GM18858 (cell line): ENCODE results near the gene CEP120.
"Not testable (repeated sequence)": the region's sequence is repeated elsewhere in the genome, so short reads cannot be mapped to it uniquely, and the experiment has no call there.

Experiments
- ATAC-seq: cut with Tn5 transposase; IDR thresholded peaks from one replicate; pipeline ENCODE4 v1.9.1; 2021; ENCODE audit not compliant: unreplicated experiment

The CEP120 gene

GRCh38 chr5:123439709-123440108, 16.5 kb upstream of the CEP120 start:
- no peak for ATAC-seq

GRCh38 chr5:123438902-123439301, 15.7 kb upstream of the CEP120 start:
- peak; percentile 40 for ATAC-seq

DNA sequence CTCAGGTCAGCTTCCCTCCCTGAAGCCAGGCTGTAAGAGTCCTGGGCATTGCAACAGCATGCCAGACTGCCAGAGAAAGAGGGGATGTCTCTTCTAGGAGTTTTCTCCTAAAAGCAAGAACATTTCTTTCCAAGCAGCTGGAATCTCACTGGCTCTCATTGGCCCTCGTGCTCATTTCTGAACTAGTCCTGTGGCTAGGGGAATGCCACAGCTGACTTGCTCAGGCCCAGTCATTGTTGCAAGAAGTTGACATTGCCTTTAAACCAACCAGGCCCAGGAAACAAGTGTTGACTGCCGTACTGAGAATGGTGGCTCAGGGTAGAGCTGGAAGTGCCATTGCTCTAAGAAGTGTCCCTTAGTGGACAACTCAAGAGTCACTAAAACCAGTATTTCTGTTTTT, 15.0 kb upstream of the CEP120 start:
- ATAC-seq = peak; percentile 68

DNA sequence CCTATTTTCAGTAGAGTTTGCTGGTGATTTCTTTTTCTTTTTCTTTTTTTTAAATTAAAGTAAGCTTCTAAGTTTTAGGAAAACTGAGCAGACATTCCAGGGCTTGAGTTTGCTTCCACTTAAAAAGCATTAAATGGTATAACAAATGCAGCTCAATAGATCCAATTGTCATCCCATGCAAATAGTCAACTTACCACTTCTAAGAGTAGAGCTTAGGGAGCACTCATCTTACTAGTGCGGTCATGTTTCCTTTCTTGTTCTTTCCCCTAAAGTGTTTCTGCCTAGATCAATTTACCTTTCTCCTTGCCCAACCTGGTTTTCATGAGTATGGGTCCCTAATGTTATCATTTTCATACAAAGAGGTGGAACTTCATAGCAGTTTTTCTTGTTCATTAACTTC, 13.0 kb upstream of the CEP120 start:
- no peak for ATAC-seq

GRCh38 chr5:123434796-123435195, 11.6 kb upstream of the CEP120 start:
- no peak for ATAC-seq

- ATAC-seq = no peak
These were observed 10.4 kb upstream of the CEP120 start for GRCh38 chr5:123433596-123433995.

- not testable (repeated sequence) for ATAC-seq
These were observed 7.2 kb upstream of the CEP120 start for GRCh38 chr5:123430441-123430840.

DNA sequence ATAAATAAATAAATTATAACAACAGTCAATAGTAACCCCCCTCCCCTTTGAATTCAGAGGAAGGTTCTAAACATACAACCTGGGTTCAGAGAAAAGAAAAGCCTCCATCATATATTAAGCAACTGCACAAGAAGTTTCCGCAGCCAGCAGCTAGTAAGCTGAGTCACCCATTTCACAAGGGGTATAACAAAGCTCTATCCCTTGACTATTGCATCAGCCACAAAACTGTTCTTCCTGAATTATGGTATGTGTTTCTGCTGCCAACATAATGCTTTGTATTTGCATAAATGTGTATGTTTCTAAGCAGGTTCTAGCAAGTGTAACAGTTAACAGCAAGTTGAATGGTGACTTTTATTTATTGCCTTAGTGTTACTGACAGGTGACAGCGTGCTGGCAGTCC, 6.8 kb upstream of the CEP120 start:
- ATAC-seq = no peak

DNA sequence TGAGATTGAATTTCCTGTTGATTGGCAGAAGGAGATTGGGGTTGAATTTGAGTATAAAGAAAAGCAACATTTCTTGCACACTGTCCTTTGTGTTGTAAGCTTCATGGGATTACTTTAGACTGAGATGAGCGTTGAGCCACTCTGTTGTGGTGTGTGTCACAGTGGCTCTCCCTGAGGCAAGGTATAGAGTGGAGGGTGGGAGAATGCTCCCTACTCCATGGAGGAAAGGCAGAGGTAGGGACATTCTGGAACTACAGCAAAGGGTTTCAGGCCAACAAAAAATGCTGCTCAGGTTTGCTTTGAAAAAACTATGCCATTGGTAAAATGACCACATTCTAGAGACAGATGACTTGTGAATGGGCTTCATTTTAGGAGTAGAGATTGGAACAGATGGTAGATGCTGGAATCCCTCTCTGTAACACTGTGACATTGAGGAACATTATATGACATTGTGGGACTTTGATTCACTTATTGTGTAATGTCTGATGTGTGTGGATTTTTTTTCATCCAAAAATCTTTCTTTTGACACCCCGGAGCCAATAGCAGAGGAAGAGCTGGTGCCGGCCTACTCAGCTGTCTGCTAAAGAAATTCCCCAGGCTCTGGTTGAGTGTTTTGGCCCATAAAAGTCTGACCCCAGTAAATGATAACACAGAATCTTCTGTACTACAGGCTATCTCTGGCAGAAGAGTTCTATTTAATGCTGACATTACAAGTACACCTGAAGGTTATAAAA, 6.2 kb upstream of the CEP120 start:
- ATAC-seq = no peak

DNA sequence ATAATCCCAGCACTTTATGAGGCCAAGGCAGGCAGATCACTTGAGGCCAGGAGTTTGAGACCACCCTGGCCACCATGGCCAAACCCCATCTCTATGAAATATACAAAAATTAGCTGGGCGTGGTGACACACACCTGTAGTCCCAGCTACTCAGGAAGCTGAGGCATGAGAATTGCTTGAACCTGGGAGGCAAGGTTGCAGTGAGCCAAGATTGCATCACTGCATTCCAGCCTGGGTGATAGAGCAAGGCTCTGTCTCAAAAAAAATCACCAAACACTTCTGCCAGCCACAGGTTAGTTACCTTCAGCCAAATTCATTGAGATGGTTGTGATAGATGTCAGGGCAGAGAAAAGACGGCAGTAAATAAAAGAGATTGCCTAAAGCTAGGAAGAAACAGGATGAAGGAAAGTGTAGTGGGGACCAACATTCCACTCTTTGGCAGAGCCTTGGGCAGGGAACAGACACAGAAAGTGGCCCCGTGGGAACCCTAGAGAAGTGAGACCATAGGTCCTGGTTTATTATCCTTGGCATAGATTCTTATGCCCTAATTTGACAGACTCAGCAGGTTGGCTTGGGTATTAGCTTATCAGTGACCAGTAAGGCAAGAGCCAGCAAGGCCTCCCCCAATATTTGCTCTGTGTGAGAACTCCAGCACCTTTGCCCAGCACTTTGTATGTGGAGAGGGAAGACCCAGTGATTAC, 5.5 kb upstream of the CEP120 start:
- ATAC-seq = no peak

- ATAC-seq = no peak
These were observed 4.1 kb upstream of the CEP120 start for GRCh38 chr5:123427281-123427680.

DNA sequence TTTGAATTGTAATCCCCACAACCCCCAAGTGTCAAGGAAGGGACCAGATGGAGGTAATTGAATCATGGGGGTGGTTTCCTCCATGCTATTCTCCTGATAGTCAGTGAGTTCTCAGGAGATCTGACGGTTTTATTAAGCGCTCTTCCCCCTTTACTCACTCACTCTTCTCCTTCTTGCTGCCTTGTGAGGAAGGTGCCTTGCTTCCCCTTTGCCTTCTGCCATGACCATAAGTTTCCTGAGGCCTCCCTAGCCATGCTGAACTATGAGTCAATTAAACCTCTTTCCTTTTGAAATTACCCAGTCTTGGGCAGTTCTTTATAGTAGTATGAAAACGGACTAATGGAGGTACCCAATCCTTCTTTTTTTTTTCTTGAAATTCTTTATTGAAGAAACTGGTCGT, 2.2 kb upstream of the CEP120 start:
- no peak for ATAC-seq

DNA sequence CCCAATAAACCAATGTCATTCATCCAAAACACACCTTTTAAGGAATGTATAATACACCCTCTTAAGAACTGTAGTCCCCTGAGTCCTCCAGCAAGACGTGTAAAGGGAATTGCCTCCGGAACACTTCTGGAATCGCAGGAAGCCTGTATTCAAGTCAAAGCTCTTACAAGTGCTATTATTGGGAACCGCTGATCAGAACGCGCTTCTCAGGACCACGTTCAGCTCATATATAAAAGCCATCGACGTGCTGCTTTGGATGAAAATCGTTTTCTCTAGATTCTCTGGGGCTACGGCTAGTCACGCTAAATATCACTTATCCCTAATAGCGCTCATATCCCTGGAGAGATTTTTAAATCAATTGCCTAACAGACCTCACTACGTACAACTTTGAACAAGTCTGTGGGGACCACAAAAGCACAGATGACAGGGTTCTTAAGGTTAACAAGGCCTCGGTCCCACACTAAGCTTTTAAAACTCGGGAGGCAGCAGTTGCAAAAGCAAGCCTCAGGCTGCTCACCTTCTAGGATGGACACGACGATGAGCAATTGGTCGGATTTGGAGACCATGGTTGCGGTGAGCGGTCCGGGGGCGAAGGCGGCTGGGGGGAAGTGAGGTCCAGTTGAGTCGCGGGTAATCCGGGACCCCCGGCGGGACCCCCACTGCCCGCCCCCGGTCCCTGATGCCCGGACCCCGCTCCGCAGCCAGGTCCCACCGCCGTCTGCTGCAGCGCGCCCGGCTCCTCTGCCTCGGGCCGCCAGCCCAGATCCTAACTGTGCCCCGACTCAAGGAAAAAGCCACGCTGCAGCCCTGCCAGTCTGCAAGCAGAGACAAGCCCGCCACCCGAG, 548 bp downstream of the CEP120 start:
- ATAC-seq = no peak

- no peak for ATAC-seq
These were observed 1.4 kb downstream of the CEP120 start for GRCh38 chr5:123421773-123422172.

DNA sequence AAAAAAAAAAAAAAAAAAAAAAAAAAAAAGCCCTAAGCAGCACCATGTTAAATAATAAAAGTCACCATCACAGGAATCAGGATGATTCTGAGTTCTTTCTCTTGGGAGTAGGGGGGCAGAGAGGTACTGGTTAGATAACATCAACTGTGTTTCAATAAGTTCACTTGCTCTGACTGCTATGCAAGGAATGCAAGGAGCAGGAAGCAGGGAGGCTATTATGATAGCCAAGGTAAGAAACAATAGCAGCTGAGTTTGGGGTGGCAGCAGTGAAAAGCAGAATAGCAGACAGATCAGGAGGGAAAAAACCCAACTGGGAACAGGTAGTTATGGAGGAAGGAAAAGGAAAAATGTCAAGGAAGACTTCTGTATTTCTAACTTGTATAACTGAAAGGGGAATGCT, 8.2 kb downstream of the CEP120 start:
- ATAC-seq = no peak

DNA sequence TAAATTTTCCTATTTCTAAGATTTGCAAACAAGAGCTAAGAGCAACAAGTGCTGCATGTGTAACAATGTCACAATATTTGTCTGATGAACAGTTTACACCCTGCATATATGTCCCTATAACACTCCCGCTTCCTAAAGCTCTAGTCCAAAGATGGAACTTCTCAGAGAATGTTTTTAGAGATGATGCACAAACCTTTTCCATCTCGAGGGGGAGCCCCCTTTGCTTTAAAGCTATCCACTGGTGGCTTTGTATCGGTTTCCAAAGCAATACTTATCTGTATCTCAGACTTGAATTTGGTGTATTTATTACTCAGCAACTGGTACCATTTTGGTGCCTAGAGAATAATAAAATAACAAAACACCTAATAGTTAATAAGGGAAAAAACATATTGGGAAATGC, 11.0 kb downstream of the CEP120 start:
- ATAC-seq = no peak

GRCh38 chr5:123401999-123402398, 21.2 kb downstream of the CEP120 start:
- not testable (repeated sequence) for ATAC-seq

DNA sequence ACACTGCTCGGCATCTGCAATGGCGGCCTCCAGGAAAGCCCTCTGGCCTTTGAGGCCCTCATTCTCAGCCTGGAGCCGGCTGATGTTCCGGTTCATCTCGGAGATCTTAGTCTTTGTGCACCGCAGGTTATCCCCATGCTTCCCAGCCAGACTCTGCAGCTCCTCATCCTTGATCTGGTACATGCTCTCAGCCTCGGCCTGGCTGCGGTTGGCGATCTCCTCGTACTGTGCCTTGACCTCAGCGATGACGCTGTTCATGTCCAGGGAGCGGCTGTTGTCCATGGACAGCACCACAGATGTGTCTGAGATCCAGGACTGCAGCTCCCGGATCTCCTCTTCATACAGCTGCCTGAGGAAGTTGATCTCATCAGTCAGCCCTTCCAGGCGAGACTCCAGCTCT, 21.9 kb downstream of the CEP120 start:
- ATAC-seq = no peak

GRCh38 chr5:123400870-123401291, 22.3 kb downstream of the CEP120 start:
- ATAC-seq = not testable (repeated sequence)

DNA sequence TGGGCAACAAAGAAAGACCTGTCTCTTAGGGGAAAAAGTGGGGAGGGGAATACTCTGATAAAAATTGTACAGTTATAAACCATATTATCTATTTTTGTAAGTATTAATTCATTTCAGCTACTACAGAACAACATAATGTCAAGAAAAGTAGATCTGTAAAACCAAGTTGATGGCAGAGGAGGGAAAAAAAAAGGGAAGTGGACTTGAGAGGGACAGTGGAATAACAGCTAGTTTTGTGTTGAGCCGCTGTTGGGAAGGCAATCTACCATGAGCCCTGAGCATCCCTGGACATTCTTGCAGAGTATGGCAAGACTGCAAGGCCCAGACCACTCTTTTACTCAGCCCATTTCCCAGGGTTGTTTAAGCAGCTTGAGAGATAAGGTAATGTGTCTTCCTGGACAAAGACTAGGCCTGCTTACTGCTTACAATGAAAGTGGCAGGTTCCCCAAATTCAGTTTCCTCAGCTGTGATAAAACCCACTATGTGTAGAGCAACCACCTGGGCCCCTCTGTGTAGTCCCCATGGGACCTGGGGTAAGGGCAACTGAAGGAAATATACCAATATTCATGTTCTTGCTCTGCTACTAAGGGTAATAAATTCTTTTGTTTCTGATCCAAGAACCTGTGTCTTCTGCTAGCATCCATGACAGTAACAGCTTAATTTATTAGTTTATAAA, 25.0 kb downstream of the CEP120 start:
- no peak for ATAC-seq

DNA sequence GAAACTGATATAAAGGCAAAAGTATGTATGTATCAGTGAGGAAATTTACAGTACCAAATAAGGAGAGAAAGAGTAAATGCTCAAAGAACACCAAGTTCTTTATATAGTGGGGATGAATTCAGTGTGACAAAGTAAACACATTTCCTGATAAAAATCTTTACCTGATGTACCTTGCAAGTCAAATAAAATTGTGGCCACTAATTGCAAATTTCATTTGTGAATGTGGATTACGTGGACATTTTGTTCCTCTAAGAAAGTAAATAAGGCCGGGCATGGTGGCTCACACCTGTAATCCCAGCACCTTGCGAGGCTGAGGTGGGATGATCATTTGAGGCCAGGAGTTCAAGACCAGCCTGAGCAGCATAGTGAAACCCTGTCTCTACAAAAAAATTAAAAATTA, 25.7 kb downstream of the CEP120 start:
- no peak for ATAC-seq
